GM10266 (cell line): ENCODE results near the gene TXNDC2.

Experiments
- DNase-seq: peaks from one replicate; pipeline ENCODE4 v3.0.0; 2012; ENCODE audit errors: extremely low spot score
- CTCF ChIP-seq: IDR thresholded peaks from 2 replicates; pipeline ENCODE4 v1.5.1; 2012; ENCODE audit warnings: mild to moderate bottlenecking, low read depth; ENCODE audit not compliant: control insufficient read depth, insufficient read depth; ENCODE audit errors: missing control alignments

The TXNDC2 gene

GRCh38 chr18:9885170-9886004 lies at the start of gene TXNDC2:
Gene TXNDC2, plus strand, starts transcription at chr18:9885973. Its CDS starts 708 bp downstream, at chr18:9886681.
- TF ChIP-seq CTCF: no peak
- no peak for DNase-seq

GRCh38 chr18:9838144-9838877 lies 47.5 kb upstream of the TXNDC2 start:
- no peak for DNase-seq
- TF ChIP-seq CTCF: no peak

GRCh38 chr18:9839211-9839610 lies 46.6 kb upstream of the TXNDC2 start:
- DNase-seq: no peak
- no peak for TF ChIP-seq CTCF

GRCh38 chr18:9839853-9840252 lies 45.9 kb upstream of the TXNDC2 start:
- TF ChIP-seq CTCF: no peak
- no peak for DNase-seq

GRCh38 chr18:9841752-9842151 lies 44.0 kb upstream of the TXNDC2 start:
- no peak for TF ChIP-seq CTCF
- DNase-seq: no peak

- TF ChIP-seq CTCF: no peak
- no peak for DNase-seq
Measured at GRCh38 chr18:9842448-9842847, 43.3 kb upstream of the TXNDC2 start.

- TF ChIP-seq CTCF: no peak
- DNase-seq: no peak
Measured at GRCh38 chr18:9845256-9845655, 40.5 kb upstream of the TXNDC2 start.
